ENCODE results near the gene GCC2.

GRCh38 chr2:108403494-108403893, 45.5 kb upstream of the GCC2 start:
- TF ChIP-seq CTCF (IDR thresholded peaks at IDR 0.05) (no peak), POLR2A (IDR thresholded peaks at IDR 0.05) (no peak)
